Neural progenitor cell (in vitro differentiated cells): ENCODE measurements around the gene TWSG1. TPM values are rescaled to one million over a fixed set of nuclear protein-coding genes. Genes with fewer than 3 reads are reported as not detected.

Experiments
- DNase-seq: peaks from one replicate; pipeline ENCODE4 v3.0.0-alpha.2; 2016; ENCODE audit warnings: low spot score
- H2AFZ ChIP-seq: fragments of 200-600 bp; sonication (generic); replicated peaks from 2 replicates; pipeline ENCODE4 v1.6.1; 2016; ENCODE audit warnings: antibody characterized with exemption
- H3F3A ChIP-seq: fragments of 200-600 bp; sonication (generic); 2 replicates; pipeline ENCODE4 v1.6.1; 2016; ENCODE audit warnings: antibody characterized with exemption, low read depth
- H3K27ac ChIP-seq: fragments of 200-600 bp; sonication (generic); 2 replicates; pipeline ENCODE4 v1.5.1; 2016; ENCODE audit warnings: mild to moderate bottlenecking
- H3K27me3 ChIP-seq: fragments of 200-600 bp; sonication (generic); 2 replicates; pipeline ENCODE4 v1.6.1; 2016; ENCODE audit warnings: mild to moderate bottlenecking, moderate library complexity
- H3K36me3 ChIP-seq: fragments of 200-600 bp; sonication (generic); 2 replicates; pipeline ENCODE4 v1.5.1; 2016
- H3K4me1 ChIP-seq: fragments of 200-600 bp; sonication (generic); 2 replicates; pipeline ENCODE4 v1.6.1; 2016; ENCODE audit warnings: mixed run types
- H3K4me2 ChIP-seq: fragments of 200-600 bp; sonication (generic); 2 replicates; pipeline ENCODE4 v1.6.1; 2016
- H3K4me3 ChIP-seq: fragments of 200-600 bp; sonication (generic); 2 replicates; pipeline ENCODE4 v1.5.1; 2016
- H3K79me2 ChIP-seq: fragments of 200-600 bp; sonication (generic); 2 replicates; pipeline ENCODE4 v1.6.1; 2016; ENCODE audit warnings: low read depth
- H3K9ac ChIP-seq: fragments of 200-600 bp; sonication (generic); 2 replicates; pipeline ENCODE4 v1.6.1; 2016
- H3K9me3 ChIP-seq: fragments of 200-600 bp; sonication (generic); 2 replicates; pipeline ENCODE4 v1.5.1; 2016; ENCODE audit warnings: low read depth
- H4K20me1 ChIP-seq: fragments of 200-600 bp; sonication (generic); 2 replicates; pipeline ENCODE4 v1.6.1; 2016; ENCODE audit warnings: low read depth
- H3K27ac Mint-ChIP-seq: 3 replicates; pipeline ENCODE4 v1.8.0; 2021; ENCODE audit warnings: mixed read lengths
- H3K27me3 Mint-ChIP-seq: 2 replicates; pipeline ENCODE4 v1.8.0; 2022; ENCODE audit warnings: low read depth, mild to moderate bottlenecking, inconsistent platforms, moderate library complexity, mixed read lengths; ENCODE audit not compliant: insufficient read depth
- H3K36me3 Mint-ChIP-seq: 3 replicates; pipeline ENCODE4 v1.8.0; 2021; ENCODE audit warnings: mixed read lengths
- H3K4me1 Mint-ChIP-seq: 3 replicates; pipeline ENCODE4 v1.8.0; 2021; ENCODE audit warnings: mixed read lengths
- H3K4me3 Mint-ChIP-seq: 3 replicates; pipeline ENCODE4 v1.8.0; 2021; ENCODE audit warnings: mild to moderate bottlenecking, moderate library complexity, mixed read lengths
- H3K9me3 Mint-ChIP-seq: 3 replicates; pipeline ENCODE4 v1.8.0; 2020; ENCODE audit warnings: mixed read lengths
- EZH2 ChIP-seq: fragments of 200-600 bp; sonication (generic); IDR thresholded peaks from 2 replicates; pipeline ENCODE4 v1.6.1; 2017; ENCODE audit warnings: antibody characterized with exemption, mild to moderate bottlenecking, moderate library complexity
- EZH2phosphoT487 ChIP-seq: fragments of 200-600 bp; sonication (generic); IDR thresholded peaks from 2 replicates; pipeline ENCODE4 v1.6.1; 2017; ENCODE audit warnings: antibody characterized with exemption
- total RNA-seq: library from RNA; depleted of rRNA; stranded (reverse); fragments of >200 nt; gene quantifications from 2 replicates; pipeline ENCODE4 v1.2.3, GENCODE V29; 2015; ENCODE audit warnings: low replicate concordance
- TF ChIP-seq, protein P1 (sequence below): fragments of 200-600 bp; sonication (generic); IDR thresholded peaks from 2 replicates; pipeline ENCODE4 v1.5.1; 2017; ENCODE audit warnings: antibody characterized with exemption, mild to moderate bottlenecking

TWSG1 gene
- total RNA-seq, 1 donor from 2014 or later, result 87.9 TPM

DNA sequence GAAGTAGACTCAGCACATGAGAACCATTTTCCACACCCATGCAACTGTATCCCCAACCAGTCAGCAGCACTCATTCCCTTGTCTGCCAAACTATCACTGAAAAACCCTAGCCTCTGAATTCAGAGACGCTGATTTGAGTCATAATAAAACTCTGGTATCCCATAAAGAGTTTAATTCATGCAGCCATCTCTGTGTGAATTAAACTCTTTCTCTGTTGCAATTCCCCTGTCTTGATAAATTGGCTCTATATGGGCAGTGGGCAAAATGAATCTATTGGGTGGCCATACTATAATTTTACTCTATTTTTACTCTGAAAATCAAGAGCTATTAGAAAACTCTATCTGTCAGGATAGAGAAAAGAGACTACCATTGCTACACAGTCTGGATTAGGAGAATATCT lies 40.6 kb upstream of the TWSG1 start:
- Mint-ChIP-seq H3K4me3 (no peak overlapping the region), H3K4me1 (no peaks in the 10 kb centered on the region), H3K27me3 (peaks cover 2% of the 10 kb centered on the region), H3K27ac (no peak overlapping the region), H3K36me3 (peaks cover 2% of the 10 kb centered on the region), H3K9me3 (peaks cover 18% of the 10 kb centered on the region)
- Histone ChIP-seq H3K4me1 (no peaks in the 10 kb centered on the region), H3K9me3 (peaks cover 4% of the 10 kb centered on the region), H3K36me3 (peaks cover 4% of the 10 kb centered on the region), H3K4me3 (no peak overlapping the region), H3K9ac (no peak overlapping the region), H4K20me1 (no peaks in the 10 kb centered on the region), H3K4me2 (no peak overlapping the region), H3F3A (no peaks in the 10 kb centered on the region), H3K79me2 (no peaks in the 10 kb centered on the region), H2AFZ (no peak overlapping the region), H3K27ac (no peak overlapping the region), H3K27me3 (no peaks in the 10 kb centered on the region)
- TF ChIP-seq EZH2phosphoT487 (no peak), EZH2 (no peak)
- TF ChIP-seq, protein P1, sequence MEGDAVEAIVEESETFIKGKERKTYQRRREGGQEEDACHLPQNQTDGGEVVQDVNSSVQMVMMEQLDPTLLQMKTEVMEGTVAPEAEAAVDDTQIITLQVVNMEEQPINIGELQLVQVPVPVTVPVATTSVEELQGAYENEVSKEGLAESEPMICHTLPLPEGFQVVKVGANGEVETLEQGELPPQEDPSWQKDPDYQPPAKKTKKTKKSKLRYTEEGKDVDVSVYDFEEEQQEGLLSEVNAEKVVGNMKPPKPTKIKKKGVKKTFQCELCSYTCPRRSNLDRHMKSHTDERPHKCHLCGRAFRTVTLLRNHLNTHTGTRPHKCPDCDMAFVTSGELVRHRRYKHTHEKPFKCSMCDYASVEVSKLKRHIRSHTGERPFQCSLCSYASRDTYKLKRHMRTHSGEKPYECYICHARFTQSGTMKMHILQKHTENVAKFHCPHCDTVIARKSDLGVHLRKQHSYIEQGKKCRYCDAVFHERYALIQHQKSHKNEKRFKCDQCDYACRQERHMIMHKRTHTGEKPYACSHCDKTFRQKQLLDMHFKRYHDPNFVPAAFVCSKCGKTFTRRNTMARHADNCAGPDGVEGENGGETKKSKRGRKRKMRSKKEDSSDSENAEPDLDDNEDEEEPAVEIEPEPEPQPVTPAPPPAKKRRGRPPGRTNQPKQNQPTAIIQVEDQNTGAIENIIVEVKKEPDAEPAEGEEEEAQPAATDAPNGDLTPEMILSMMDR, result no peak
- no peak for DNase-seq

DNA sequence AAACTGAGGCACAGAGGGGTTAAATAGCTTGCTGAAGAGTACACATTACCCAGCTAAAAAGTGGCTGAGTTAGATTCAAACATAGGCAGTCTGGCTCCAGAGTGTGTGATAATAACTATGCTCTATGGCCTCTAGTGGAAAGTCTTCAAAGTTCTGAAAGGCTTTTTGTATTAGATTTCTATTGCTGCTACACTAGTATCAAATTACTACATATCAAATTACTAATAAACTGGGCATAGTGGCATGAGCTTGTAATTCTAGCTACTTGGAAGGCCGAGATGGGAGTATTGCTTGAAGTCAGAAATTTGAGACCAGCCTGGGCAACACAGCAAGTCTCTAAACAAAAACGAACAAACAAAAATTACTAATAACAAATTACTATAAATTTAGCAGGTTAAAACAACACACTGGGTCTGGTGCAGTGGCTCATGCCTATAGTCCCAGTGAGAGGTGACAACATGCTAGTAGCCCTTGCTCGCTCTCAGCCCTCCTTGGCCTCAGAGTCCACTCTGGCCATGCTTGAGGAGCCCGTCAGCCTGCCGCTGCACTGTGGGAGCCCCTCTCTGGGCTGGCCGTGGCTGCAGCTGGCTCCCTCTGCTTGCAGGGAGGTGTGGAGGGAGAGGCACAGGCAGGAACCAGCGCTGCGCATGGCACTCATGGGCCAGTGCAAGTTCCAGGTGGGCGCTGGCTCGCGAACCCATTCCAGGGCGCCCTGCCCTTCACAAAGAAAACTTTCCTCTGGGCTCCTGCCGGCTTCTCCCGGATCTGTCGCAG lies 38.2 kb upstream of the TWSG1 start:
- Histone ChIP-seq H3K27me3 (no peaks in the 10 kb centered on the region), H3F3A (no peaks in the 10 kb centered on the region), H3K9me3 (peaks cover 4% of the 10 kb centered on the region), H3K4me1 (no peaks in the 10 kb centered on the region), H3K36me3 (peaks cover 4% of the 10 kb centered on the region), H3K27ac (no peak overlapping the region), H3K9ac (no peak overlapping the region), H4K20me1 (no peaks in the 10 kb centered on the region), H3K79me2 (no peaks in the 10 kb centered on the region), H2AFZ (no peak overlapping the region), H3K4me3 (no peak overlapping the region), H3K4me2 (no peak overlapping the region)
- Mint-ChIP-seq H3K27ac (no peak overlapping the region), H3K4me3 (no peak overlapping the region), H3K4me1 (no peaks in the 10 kb centered on the region), H3K9me3 (peaks cover 18% of the 10 kb centered on the region), H3K27me3 (peaks cover 2% of the 10 kb centered on the region), H3K36me3 (peaks cover 2% of the 10 kb centered on the region)
- TF ChIP-seq EZH2phosphoT487 (no peak), EZH2 (no peak)
- TF ChIP-seq, protein P1, result no peak
- no peak for DNase-seq

DNA sequence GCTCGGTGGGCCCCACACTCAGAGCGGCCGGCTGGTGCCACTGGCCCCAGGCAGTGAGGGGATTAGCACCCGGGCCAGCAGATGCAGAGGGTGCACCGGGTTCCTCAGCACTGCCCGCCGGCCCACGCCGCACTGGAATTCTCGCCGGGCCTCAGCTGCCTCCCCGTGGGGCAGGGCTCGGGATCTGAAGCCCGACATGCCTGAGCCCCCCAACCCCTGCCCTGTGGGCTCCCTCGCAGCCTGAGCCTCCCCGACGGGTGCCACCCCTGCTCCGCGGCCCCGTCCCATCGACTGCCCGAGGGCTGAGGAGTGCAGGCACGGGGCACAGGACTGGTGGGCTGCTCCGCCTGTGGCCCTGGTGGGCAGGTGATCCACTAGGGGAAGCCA lies 37.6 kb upstream of the TWSG1 start:
- Histone ChIP-seq H3K27ac (no peak overlapping the region), H3F3A (no peaks in the 10 kb centered on the region), H2AFZ (no peak overlapping the region), H3K27me3 (no peaks in the 10 kb centered on the region), H3K9ac (no peak overlapping the region), H4K20me1 (no peaks in the 10 kb centered on the region), H3K79me2 (no peaks in the 10 kb centered on the region), H3K4me1 (no peaks in the 10 kb centered on the region), H3K9me3 (peaks cover 4% of the 10 kb centered on the region), H3K36me3 (peaks cover 4% of the 10 kb centered on the region), H3K4me2 (no peak overlapping the region), H3K4me3 (no peak overlapping the region)
- Mint-ChIP-seq H3K4me3 (no peak overlapping the region), H3K27me3 (peaks cover 2% of the 10 kb centered on the region), H3K36me3 (peaks cover 2% of the 10 kb centered on the region), H3K4me1 (no peaks in the 10 kb centered on the region), H3K27ac (no peak overlapping the region), H3K9me3 (peaks cover 15% of the 10 kb centered on the region)
- TF ChIP-seq EZH2phosphoT487 (no peak), EZH2 (no peak)
- TF ChIP-seq, protein P1, result no peak
- no peak for DNase-seq
